GM18867 (cell line): ENCODE results near the gene ATXN1.

Experiments
- ATAC-seq: cut with Tn5 transposase; IDR thresholded peaks from one replicate; pipeline ENCODE4 v1.9.1; 2021; ENCODE audit warnings: mild to moderate bottlenecking, moderate library complexity; ENCODE audit not compliant: unreplicated experiment

Gene ATXN1

GRCh38 chr6:16591396-16592222 lies 169.7 kb downstream of the ATXN1 start:
- ATAC-seq: peak; percentile 71

- no peak for ATAC-seq
Measured at GRCh38 chr6:16585805-16586204, 175.5 kb downstream of the ATXN1 start.

- ATAC-seq: peak; percentile 66
Measured at GRCh38 chr6:16583144-16583762, 178.0 kb downstream of the ATXN1 start.

GRCh38 chr6:16582446-16583143 lies 178.7 kb downstream of the ATXN1 start:
- no peak for ATAC-seq

- ATAC-seq: no peak
Measured at GRCh38 chr6:16578695-16579285, 182.5 kb downstream of the ATXN1 start.

- peak; percentile 89 for ATAC-seq
Measured at GRCh38 chr6:16576451-16577368, 184.6 kb downstream of the ATXN1 start.

- no peak for ATAC-seq
Measured at GRCh38 chr6:16575655-16576054, 185.6 kb downstream of the ATXN1 start.

- no peak for ATAC-seq
Measured at GRCh38 chr6:16572943-16573342, 188.3 kb downstream of the ATXN1 start.

GRCh38 chr6:16572317-16572716 lies 188.9 kb downstream of the ATXN1 start:
- ATAC-seq: no peak

- no peak for ATAC-seq
Measured at GRCh38 chr6:16570946-16571345, 190.3 kb downstream of the ATXN1 start.

- no peak for ATAC-seq
Measured at GRCh38 chr6:16570221-16570553, 191.1 kb downstream of the ATXN1 start.

- no peak for ATAC-seq
Measured at GRCh38 chr6:16568128-16568527, 193.1 kb downstream of the ATXN1 start.

- ATAC-seq: no peak
Measured at GRCh38 chr6:16567071-16567470, 194.2 kb downstream of the ATXN1 start.

GRCh38 chr6:16564436-16564835 lies 196.8 kb downstream of the ATXN1 start:
- ATAC-seq: no peak

- no peak for ATAC-seq
Measured at GRCh38 chr6:16563628-16564240, 197.5 kb downstream of the ATXN1 start.

GRCh38 chr6:16562498-16562897 lies 198.8 kb downstream of the ATXN1 start:
- no peak for ATAC-seq

GRCh38 chr6:16559071-16559470 lies 202.2 kb downstream of the ATXN1 start:
- no peak for ATAC-seq

- ATAC-seq: no peak
Measured at GRCh38 chr6:16555550-16555949, 205.7 kb downstream of the ATXN1 start.

- no peak for ATAC-seq
Measured at GRCh38 chr6:16553531-16553930, 207.7 kb downstream of the ATXN1 start.

- no peak for ATAC-seq
Measured at GRCh38 chr6:16551466-16551865, 209.8 kb downstream of the ATXN1 start.
